ENCODE measurements around the gene SLC22A23. TPM values are rescaled to one million over a fixed set of nuclear protein-coding genes. Genes with fewer than 3 reads are reported as not detected.
A peak's percentile ranks its signal among the peaks of the same experiment; 100 is the strongest.

The SLC22A23 gene
- total RNA-seq, 1 experiment from 2014 or later: 6.8 TPM

GRCh38 chr6:3340358-3340802 is 116.5 kb downstream of the SLC22A23 start:
- whole genome bisulfite sequencing (ENCODE audit: extremely low coverage, insufficient read length, low lambda C conversion rate): no CpG with 5 or more reads among the region's 12 CpGs
- peaks cover 36% of the 10 kb centered on the region; the same call in 1 of the 2 replicates for H3K4me1 ChIP-seq (ENCODE audit: insufficient read depth, low read length)

More at GRCh38 chr6:3340358-3340802, 116.5 kb downstream of the SLC22A23 start:
- Histone ChIP-seq H3K18ac (ENCODE audit: insufficient read length, low read depth, low read length) (no peak overlapping the region), H3K56ac (ENCODE audit: insufficient read length, low read depth, low read length) (no peak overlapping the region), H3K9me3 (ENCODE audit: control insufficient read depth, low read depth, low read length) (no peaks in the 10 kb centered on the region), H2BK120ac (ENCODE audit: low read depth, low read length, poor library complexity, severe bottlenecking) (peak overlapping the region; percentile 62), H4K20me1 (ENCODE audit: control insufficient read depth, insufficient read depth, insufficient read length) (no peaks in the 10 kb centered on the region), H2BK5ac (ENCODE audit: insufficient read length, low read length) (no peak overlapping the region), H2AFZ (ENCODE audit: low read length) (no peak overlapping the region), H2AK5ac (ENCODE audit: insufficient read length, low read length) (no peak overlapping the region), H4K5ac (ENCODE audit: insufficient read length, low read depth, low read length) (no peak overlapping the region), H3K23ac (ENCODE audit: insufficient read length, low read depth, low read length) (no peak overlapping the region), H2BK15ac (ENCODE audit: low read depth, low read length) (no peak overlapping the region), H3K79me1 (ENCODE audit: insufficient read depth, low read depth, low read length, poor library complexity, severe bottlenecking) (no peaks in the 10 kb centered on the region), H3K23me2 (ENCODE audit: insufficient read length, low read depth, low read length, poor library complexity, severe bottlenecking) (no peaks in the 10 kb centered on the region), H3K27ac (ENCODE audit: insufficient read length, low read depth, low read length) (peak overlapping the region; percentile 4), H4K8ac (replicated peaks; ENCODE audit: insufficient read length, low read depth, low read length) (no peak overlapping the region), H2BK20ac (ENCODE audit: low read depth, low read length, poor library complexity, severe bottlenecking) (no peak overlapping the region), H3K79me2 (ENCODE audit: insufficient read depth, low read length) (peaks cover under 1% of the 10 kb centered on the region; the same call in 1 of the 2 replicates), H4K91ac (ENCODE audit: insufficient read length, low read depth, low read length) (no peak overlapping the region), H3K14ac (ENCODE audit: insufficient read depth, low read length) (no peak overlapping the region), H3T11ph (ENCODE audit: low read length) (no peak overlapping the region), H3K4ac (ENCODE audit: low read depth, low read length) (no peak overlapping the region), H2BK12ac (ENCODE audit: insufficient read length, low read depth, low read length) (no peak overlapping the region), H3K9ac (ENCODE audit: extremely low read depth, insufficient read length, low read length) (no peak overlapping the region), H3K4me2 (ENCODE audit: insufficient read depth, insufficient read length, low read length) (no peak overlapping the region), H3K27me3 (ENCODE audit: insufficient read depth, low read length) (no peaks in the 10 kb centered on the region)
- H3K27ac Mint-ChIP-seq: peak overlapping the region; percentile 17 to 94 (median 92); a peak in 6 of 7 replicates
- H3K9me3 Mint-ChIP-seq: no peaks in the 10 kb centered on the region
- no peak for DNase-seq
- H3K4me1 Mint-ChIP-seq: peaks cover 74% of the 10 kb centered on the region in 2 experiments
- no peak for TF ChIP-seq CTCF (conservative IDR thresholded peaks at IDR 0.05)
- H3K27me3 Mint-ChIP-seq (ENCODE audit: low read depth): no peaks in the 10 kb centered on the region
- peaks cover 0 to 4% (median 0%) of the 10 kb centered on the region in 3 experiments; a peak in 1 of 7 replicates for H3K36me3 Mint-ChIP-seq (ENCODE audit: insufficient read depth in 1 of 3, low read depth in 3 of 3)
- H3K4me3 Mint-ChIP-seq: no peak overlapping the region
